Esophagus squamous epithelium (tissue), 5 donors: ENCODE results near the gene CDK5RAP1. TPM values are rescaled to one million over a fixed set of nuclear protein-coding genes. Genes with fewer than 3 reads are reported as not detected.

Source experiments
- DNase-seq: peaks from one replicate; lab custom pipeline; 2025; lab: John Stamatoyannopoulos, UW
- H3K27ac ChIP-seq, 4 donors: fragments of 200-600 bp; sonication (generic); one replicate each; pipeline ENCODE4 v1.5.1; 2016 to 2019; ENCODE audit warnings: mild to moderate bottlenecking in 1 of 4
- H3K27me3 ChIP-seq, 4 donors: fragments of 200-600 bp; sonication (generic); 1 replicate in 3 of 4; 2 replicates in 1 of 4; pipeline versions ENCODE4 v1.5.1 to v1.6.0; 2017 to 2021; ENCODE audit warnings: antibody characterized with exemption in 1 of 4
- H3K36me3 ChIP-seq, 3 donors: fragments of 200-600 bp; sonication (generic); one replicate each; pipeline ENCODE4 v1.5.1; 2016 to 2019
- H3K4me1 ChIP-seq, 3 donors: fragments of 200-600 bp; sonication (generic); one replicate each; pipeline ENCODE4 v1.5.1; 2017 to 2019
- H3K4me3 ChIP-seq, 4 donors: fragments of 200-600 bp; sonication (generic); 1 replicate in 3 of 4; 2 replicates in 1 of 4; pipeline ENCODE4 v1.5.1; 2016 to 2019; ENCODE audit warnings: mild to moderate bottlenecking in 2 of 4, moderate library complexity in 1 of 4
- H3K9me3 ChIP-seq, 3 donors: fragments of 200-600 bp; sonication (generic); one replicate each; pipeline ENCODE4 v1.5.1; 2016 to 2019
- CTCF ChIP-seq, 6 experiments: fragments of 450-650 bp in 4 of 6; fragments of 200-600 bp in 2 of 6; sonication (generic) in 2 of 6; IDR thresholded peaks; one replicate each; pipeline ENCODE4 v1.5.1; 2016 to 2019; ENCODE audit warnings: antibody characterized with exemption in 6 of 6, mild to moderate bottlenecking in 4 of 6, moderate library complexity in 4 of 6
- POLR2A ChIP-seq, 4 donors: fragments of 450-650 bp; IDR thresholded peaks; one replicate each; pipeline ENCODE4 v1.6.1; 2017; ENCODE audit warnings: antibody characterized with exemption in 4 of 4, mild to moderate bottlenecking in 4 of 4, moderate library complexity in 3 of 4
- WGBS, 2 donors: methylation state at CpG; one replicate each; pipeline ENCODE4 v1.1.5; 2018; 5-methylcytosine and 5-hydroxymethylcytosine counted together
- intact Hi-C: fragments of 100-400 bp; cut with DNase I; formaldehyde crosslinking; loops from one replicate; pipeline ENCODE4 v1.15.0; 2022
- total RNA-seq, 4 donors: library from RNA; depleted of rRNA; stranded (reverse); fragments of >200 nt; gene quantifications; one replicate each; pipeline ENCODE4 v1.1.0, GENCODE V29; 2016
- donor health status: DM: yes; HTN: yes; CAD: no.

Gene CDK5RAP1
- total RNA-seq, 4 donors from 2014 or later, result 13.5 to 23.2 (median 20.1) TPM

DNA sequence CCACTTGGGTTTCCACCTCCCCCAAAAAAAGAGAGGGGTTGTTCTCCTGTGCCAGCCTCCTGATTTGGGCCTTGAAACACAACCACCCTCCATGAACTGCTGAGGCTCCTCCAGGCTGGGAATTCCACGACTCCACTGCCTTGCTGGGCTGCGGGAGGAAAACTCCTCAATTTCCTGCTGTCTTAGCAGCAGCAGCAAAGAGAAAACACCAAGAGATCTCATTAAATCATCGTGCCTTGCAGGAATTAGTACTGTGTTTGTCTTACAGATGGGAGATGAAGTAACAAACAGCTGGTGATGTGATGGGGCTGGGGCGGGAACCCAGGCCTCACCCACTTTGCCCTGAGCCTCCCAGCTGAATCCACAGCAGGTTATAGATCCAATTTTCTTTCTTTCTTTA lies 89.3 kb downstream of the CDK5RAP1 start:
- WGBS, 2 donors, result 66 to 71% methylated on average over 4 of the region's 4 CpGs

DNA sequence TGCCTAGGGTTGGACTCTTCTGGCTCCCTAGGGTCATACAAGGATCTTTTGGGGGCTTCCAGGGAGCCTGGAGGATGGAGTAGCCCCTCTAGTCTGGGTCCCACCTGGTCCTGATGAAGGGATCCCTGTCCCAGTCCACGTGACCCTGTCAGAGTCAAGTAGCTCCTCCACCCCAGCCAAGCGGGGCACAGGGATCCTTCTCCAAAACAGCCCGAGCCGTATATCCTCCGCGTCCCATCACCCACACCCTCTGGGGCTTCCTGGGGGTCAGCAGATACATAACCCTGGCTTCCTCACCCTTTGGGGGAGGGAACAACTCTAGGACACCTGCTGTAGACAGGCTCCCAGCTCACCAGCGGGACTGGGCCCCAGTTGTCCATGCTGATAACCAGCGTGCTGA lies 90.3 kb downstream of the CDK5RAP1 start:
- intact Hi-C loops, result no loop called here
- Histone ChIP-seq H3K4me3 (no peak overlapping the region), H3K36me3 (no peaks in the 10 kb centered on the region), H3K27ac (no peak overlapping the region), H3K27me3 (peaks cover 0 to 7% (median 0%) of the 10 kb centered on the region in 4 donors), H3K9me3 (no peaks in the 10 kb centered on the region), H3K4me1 (no peaks in the 10 kb centered on the region)
- no peak for TF ChIP-seq CTCF (IDR thresholded peaks at IDR 0.05)
- TF ChIP-seq POLR2A (IDR thresholded peaks at IDR 0.05), result no peak
- WGBS, 2 donors, result 74 to 84% methylated on average over 8 of the region's 8 CpGs
- no peak for DNase-seq

More for the DNA sequence above, 89.3 kb downstream of the CDK5RAP1 start:
- intact Hi-C loops, result no loop called here
- Histone ChIP-seq H3K27ac (no peak overlapping the region), H3K4me1 (no peaks in the 10 kb centered on the region), H3K9me3 (no peaks in the 10 kb centered on the region), H3K4me3 (no peak overlapping the region), H3K27me3 (peaks cover 0 to 13% (median 0%) of the 10 kb centered on the region in 4 donors), H3K36me3 (no peaks in the 10 kb centered on the region)
- TF ChIP-seq POLR2A (IDR thresholded peaks at IDR 0.05), result no peak
- no peak for TF ChIP-seq CTCF (IDR thresholded peaks at IDR 0.05)
- no peak for DNase-seq

DNA sequence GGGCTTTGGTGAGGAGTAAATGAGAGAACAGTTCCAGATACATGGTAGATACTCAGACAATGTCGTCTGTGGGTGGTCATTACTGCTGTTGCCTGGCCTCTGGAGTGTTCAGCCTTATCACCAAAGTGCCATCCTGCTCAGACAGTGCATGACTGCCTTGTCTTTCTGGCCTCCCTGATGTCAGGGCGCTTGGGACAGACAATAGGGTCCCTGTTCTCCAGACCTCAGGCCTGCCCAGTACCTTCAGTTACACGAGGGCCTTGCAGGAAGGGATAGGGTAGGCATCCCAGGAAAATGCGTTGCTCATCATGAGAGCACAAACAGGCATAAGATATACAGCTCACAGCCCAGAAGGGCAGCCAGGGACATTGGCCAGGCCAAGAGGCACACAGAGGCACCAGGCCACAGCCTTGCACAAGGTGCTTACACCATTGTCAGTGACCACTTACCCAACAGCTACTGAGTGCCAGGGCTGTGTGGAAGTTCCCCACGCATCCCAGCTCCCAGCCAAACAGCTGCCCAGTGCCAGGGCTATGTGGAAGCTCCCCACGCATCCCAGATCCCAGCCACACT lies 90.9 kb downstream of the CDK5RAP1 start:
- Histone ChIP-seq H3K4me1 (no peaks in the 10 kb centered on the region), H3K27ac (no peak overlapping the region), H3K9me3 (no peaks in the 10 kb centered on the region), H3K36me3 (no peaks in the 10 kb centered on the region), H3K27me3 (peaks cover 0 to 7% (median 0%) of the 10 kb centered on the region in 4 donors), H3K4me3 (no peak overlapping the region)
- intact Hi-C loops, result no loop called here
- 63 to 83% methylated on average over 2 to 3 of the region's 6 CpGs for WGBS, 2 donors
- DNase-seq, result no peak
- TF ChIP-seq CTCF (IDR thresholded peaks at IDR 0.05), result no peak
- no peak for TF ChIP-seq POLR2A (IDR thresholded peaks at IDR 0.05)

DNA sequence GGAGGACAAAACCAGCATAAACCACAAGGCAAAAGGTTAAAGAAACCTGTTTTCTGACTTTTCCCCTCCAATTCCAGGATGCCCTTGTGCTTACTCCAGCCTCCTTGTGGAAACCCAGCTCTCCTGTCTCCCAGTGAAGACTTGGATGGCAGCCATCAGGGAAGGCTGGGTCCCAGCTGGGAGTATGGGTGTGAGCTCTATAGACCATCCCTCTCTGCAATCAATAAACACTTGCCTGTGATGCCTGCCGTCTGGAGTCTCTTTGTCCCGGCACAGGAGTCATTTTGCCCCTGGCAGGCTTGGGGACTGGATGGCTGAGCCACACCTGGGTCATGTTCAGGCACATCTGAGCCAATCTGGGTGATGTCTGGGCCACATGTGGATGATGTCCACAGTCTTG lies 91.7 kb downstream of the CDK5RAP1 start:
- Histone ChIP-seq H3K4me3 (no peak overlapping the region), H3K27me3 (peaks cover 0 to 2% (median 0%) of the 10 kb centered on the region in 4 donors), H3K9me3 (no peaks in the 10 kb centered on the region), H3K4me1 (no peaks in the 10 kb centered on the region), H3K27ac (no peak overlapping the region), H3K36me3 (no peaks in the 10 kb centered on the region)
- 46% methylated on average over 2 of the region's 2 CpGs; no CpG with 5 or more reads in 1 of the 2 donors for WGBS, 2 donors
- DNase-seq, result no peak
- intact Hi-C loops, result no loop called here
- TF ChIP-seq CTCF (IDR thresholded peaks at IDR 0.05) (no peak), POLR2A (IDR thresholded peaks at IDR 0.05) (no peak)

Other genes starting within 250 kb of the CDK5RAP1 start
- not detected for gene BPIFA2, start 233.4 kb downstream of the CDK5RAP1 start, total RNA-seq
- not detected for gene BPIFA3, start 184.2 kb downstream of the CDK5RAP1 start, total RNA-seq
- gene BPIFA1, start 165.5 kb downstream of the CDK5RAP1 start, total RNA-seq, result not detected
- gene BPIFB1, start 118.3 kb downstream of the CDK5RAP1 start, total RNA-seq, result 10 to 100 TPM in 1 of 4 donors, 1 to 10 TPM in 1, under 1 TPM in 1, not detected in 1; 0.38 to 99.4 (median 4.3) TPM
- 10 to 100 TPM in 3 of 4 donors, 1 to 10 TPM in 1; 6.3 to 27.3 (median 14.0) TPM for gene SNTA1, start 42.2 kb upstream of the CDK5RAP1 start, total RNA-seq
- gene CBFA2T2, start 88.6 kb upstream of the CDK5RAP1 start, total RNA-seq, result 10 to 100 TPM; 10.5 to 15.6 (median 10.8) TPM